Stimulated activated CD4-positive, alpha-beta T cell treated with anti-CD3 and anti-CD28 coated beads, Interleukin-12 subunit alpha, Interleukin-12 subunit beta, amount 100 ng/mL, for 48 hours (primary cell): Measurements from ENCODE around the gene SLA2.
A peak's percentile ranks its signal among the peaks of the same experiment; 100 is the strongest.
"Not testable (repeated sequence)": the region's sequence is repeated elsewhere in the genome, so short reads cannot be mapped to it uniquely, and the experiment has no call there.

ENCODE experiments used
- DNase-seq, 3 donors: peaks; one replicate each; pipeline ENCODE4 v3.0.0-alpha.2; 2020; ENCODE audit warnings: low read depth in 2 of 3, low spot score in 1 of 3

SLA2 gene

GRCh38 chr20:36611625-36612024, 34.4 kb downstream of the SLA2 start:
- no peak for DNase-seq

GRCh38 chr20:36608388-36608728, 37.6 kb downstream of the SLA2 start:
- not testable (repeated sequence) for DNase-seq

- DNase-seq = no peak
These were observed 38.2 kb downstream of the SLA2 start for GRCh38 chr20:36607586-36608387.

GRCh38 chr20:36606158-36607066, 39.6 kb downstream of the SLA2 start:
- DNase-seq = no peak

- DNase-seq = peak; percentile 99
These were observed 40.4 kb downstream of the SLA2 start, which contains the start of gene RAB5IF for GRCh38 chr20:36605399-36606157. Gene RAB5IF, plus strand, starts transcription at chr20:36605779. Its CDS starts 173 bp downstream, at chr20:36605952.

- peak in 2 of 3 donors; percentile 34 to 45 for DNase-seq
These were observed 41.0 kb downstream of the SLA2 start for GRCh38 chr20:36604952-36605398.

- DNase-seq = no peak
These were observed 44.5 kb downstream of the SLA2 start for GRCh38 chr20:36601540-36601939.

GRCh38 chr20:36599912-36600345, 46.1 kb downstream of the SLA2 start:
- DNase-seq = no peak

- no peak for DNase-seq
These were observed 52.6 kb downstream of the SLA2 start for GRCh38 chr20:36593347-36593929.

- DNase-seq = no peak
These were observed 53.9 kb downstream of the SLA2 start for GRCh38 chr20:36591854-36592641.

- DNase-seq = no peak
These were observed 54.7 kb downstream of the SLA2 start for GRCh38 chr20:36591281-36591680.

GRCh38 chr20:36587388-36588070, 58.5 kb downstream of the SLA2 start:
- no peak for DNase-seq

- DNase-seq = no peak
These were observed 60.4 kb downstream of the SLA2 start for GRCh38 chr20:36585410-36586125.

GRCh38 chr20:36584018-36584481, 61.9 kb downstream of the SLA2 start:
- DNase-seq = no peak

GRCh38 chr20:36582821-36583220, 63.2 kb downstream of the SLA2 start:
- no peak for DNase-seq

GRCh38 chr20:36582322-36582721, 63.7 kb downstream of the SLA2 start:
- no peak for DNase-seq

- DNase-seq = no peak
These were observed 65.9 kb downstream of the SLA2 start for GRCh38 chr20:36579996-36580545.

GRCh38 chr20:36578356-36579041, 67.5 kb downstream of the SLA2 start:
- no peak for DNase-seq
